Neural cell (in vitro differentiated cells): ENCODE results near the gene KRTAP1-3. TPM values are rescaled to one million over a fixed set of nuclear protein-coding genes. Genes with fewer than 3 reads are reported as not detected.

Experiments used
- H2AFZ ChIP-seq: fragments of 200-600, 300-800 bp; sonication (generic), shearing (Covaris generic); 2 replicates; pipeline ENCODE4 v1.6.0; 2014; ENCODE audit warnings: low read depth, mild to moderate bottlenecking, antibody characterized with exemption, low read length, moderate library complexity
- H3F3A ChIP-seq: fragments of 200-600 bp; shearing (Covaris generic); 2 replicates; pipeline ENCODE4 v1.6.1; 2016; ENCODE audit warnings: mild to moderate bottlenecking, moderate library complexity, mixed read lengths, antibody characterized with exemption, low read length; ENCODE audit not compliant: insufficient read depth, poor library complexity, severe bottlenecking
- H3K27ac ChIP-seq: fragments of 200-600, 300-800 bp; sonication (generic), shearing (Covaris generic); 2 replicates; pipeline ENCODE4 v1.5.1; 2014; ENCODE audit warnings: mild to moderate bottlenecking, low read length, moderate library complexity
- H3K27me3 ChIP-seq: fragments of 300-800, 200-600 bp; sonication (generic), shearing (Covaris generic); 2 replicates; pipeline ENCODE4 v1.6.0; 2014; ENCODE audit warnings: mild to moderate bottlenecking, low read depth, low read length, moderate library complexity; ENCODE audit not compliant: insufficient read depth
- H3K36me3 ChIP-seq: fragments of 300-800, 200-600 bp; sonication (generic), shearing (Covaris generic); 2 replicates; pipeline ENCODE4 v1.5.1; 2014; ENCODE audit warnings: mild to moderate bottlenecking, antibody characterized with exemption, low read length, moderate library complexity; ENCODE audit not compliant: insufficient read depth
- H3K4me2 ChIP-seq: fragments of 300-800, 200-600 bp; sonication (generic), shearing (Covaris generic); 2 replicates; pipeline ENCODE4 v1.6.0; 2014; ENCODE audit warnings: mild to moderate bottlenecking, low read length
- H3K4me3 ChIP-seq: fragments of 300-800, 200-600 bp; sonication (generic), shearing (Covaris generic); 2 replicates; pipeline ENCODE4 v1.5.1; 2014; ENCODE audit warnings: mild to moderate bottlenecking, low read length, moderate library complexity
- H3K79me2 ChIP-seq: fragments of 200-600 bp; shearing (Covaris generic); replicated peaks from 2 replicates; pipeline ENCODE4 v1.6.0; 2014; ENCODE audit warnings: mild to moderate bottlenecking, low read length, moderate library complexity; ENCODE audit not compliant: insufficient read depth
- H3K9ac ChIP-seq: fragments of 300-800, 200-600 bp; sonication (generic), shearing (Covaris generic); 2 replicates; pipeline ENCODE4 v1.6.1; 2016; ENCODE audit warnings: mild to moderate bottlenecking, low read length, mixed read lengths
- H3K9me2 ChIP-seq: fragments of 200-600 bp; shearing (Covaris generic); 2 replicates; pipeline ENCODE4 v1.6.1; 2016; ENCODE audit warnings: mild to moderate bottlenecking, low read length, mixed read lengths; ENCODE audit not compliant: insufficient read depth
- H3K9me3 ChIP-seq: fragments of 200-600, 300-800 bp; sonication (generic), shearing (Covaris generic); 2 replicates; pipeline ENCODE4 v1.6.1; 2016; ENCODE audit warnings: mild to moderate bottlenecking, mixed run types, low read length, moderate library complexity, mixed read lengths
- H4K20me1 ChIP-seq: fragments of 200-600 bp; shearing (Covaris generic); 2 replicates; pipeline ENCODE4 v1.6.1; 2016; ENCODE audit warnings: mild to moderate bottlenecking, mixed run types; ENCODE audit not compliant: insufficient read depth
- EP300 ChIP-seq: fragments of 450-650 bp; conservative IDR thresholded peaks from 2 replicates; pipeline ENCODE4 v1.6.1; 2014; ENCODE audit warnings: antibody characterized with exemption, mild to moderate bottlenecking, moderate library complexity; ENCODE audit not compliant: poor library complexity, severe bottlenecking
- EZH2 ChIP-seq: fragments of 200-600, 300-800 bp; shearing (Covaris generic), sonication (generic); IDR thresholded peaks from 2 replicates; pipeline ENCODE4 v1.6.1; 2014; ENCODE audit warnings: antibody characterized with exemption, low read length, borderline replicate concordance, mild to moderate bottlenecking; ENCODE audit not compliant: insufficient read depth, poor library complexity, severe bottlenecking
- MXI1 ChIP-seq: fragments of 450-650 bp; conservative IDR thresholded peaks from 2 replicates; pipeline ENCODE4 v1.6.1; 2014; ENCODE audit warnings: antibody characterized with exemption, mild to moderate bottlenecking; ENCODE audit not compliant: poor library complexity, severe bottlenecking
- POLR2AphosphoS5 ChIP-seq: IDR thresholded peaks from 2 replicates; pipeline ENCODE4 v1.6.1; 2012
- RAD21 ChIP-seq: fragments of 450-650 bp; conservative IDR thresholded peaks from 2 replicates; pipeline ENCODE4 v1.6.1; 2014; ENCODE audit warnings: antibody characterized with exemption, mild to moderate bottlenecking, moderate library complexity
- REST ChIP-seq: IDR thresholded peaks from 2 replicates; pipeline ENCODE4 v1.6.1; 2012; ENCODE audit warnings: borderline replicate concordance
- SMC3 ChIP-seq: fragments of 450-650 bp; conservative IDR thresholded peaks from 2 replicates; pipeline ENCODE4 v1.6.1; 2014; ENCODE audit warnings: antibody characterized with exemption, mild to moderate bottlenecking, moderate library complexity; ENCODE audit not compliant: poor library complexity
- TAF1 ChIP-seq: IDR thresholded peaks from 2 replicates; pipeline ENCODE4 v1.6.1; 2012; ENCODE audit warnings: low read depth
- polyA plus RNA-seq: library from polyadenylated mRNA; depleted of rRNA; stranded (reverse); fragments of >200 nt; gene quantifications from 2 replicates; pipeline ENCODE4 v1.2.3, GENCODE V29; 2014
- TF ChIP-seq, protein P1 (sequence below): fragments of 450-650 bp; IDR thresholded peaks from 2 replicates; pipeline ENCODE4 v1.5.1; 2014; ENCODE audit warnings: antibody characterized with exemption, mild to moderate bottlenecking, moderate library complexity; ENCODE audit not compliant: poor library complexity, severe bottlenecking

The KRTAP1-3 gene
- polyA plus RNA-seq, 1 donor from 2014 or later = not detected

DNA sequence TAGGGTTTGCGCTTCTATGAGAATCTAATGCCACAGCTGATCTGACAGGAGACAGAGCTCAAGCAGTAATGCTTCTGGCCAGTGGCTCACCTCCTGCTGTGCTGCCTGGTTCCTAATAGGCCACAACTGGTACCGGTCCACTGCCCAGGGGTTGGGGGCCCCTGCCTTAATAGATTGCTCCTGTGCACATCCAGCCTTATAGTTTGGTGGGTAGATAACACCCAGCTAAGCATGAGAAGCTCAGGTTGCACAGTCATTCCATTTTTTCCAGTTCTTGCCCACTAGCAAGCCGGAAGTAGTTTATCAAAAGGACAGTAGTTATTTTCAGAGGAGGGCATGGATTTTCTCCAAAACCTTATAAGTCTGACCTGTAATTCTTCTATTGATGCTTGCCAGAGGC, 15.3 kb downstream of the KRTAP1-3 start:
- H3K4me2 ChIP-seq = no peak overlapping the region
- no peaks in the 10 kb centered on the region for H3K27me3 ChIP-seq
- H3K9me3 ChIP-seq = no peaks in the 10 kb centered on the region
- H3K27ac ChIP-seq = no peak overlapping the region
- no peaks in the 10 kb centered on the region for H3K9me2 ChIP-seq
- H4K20me1 ChIP-seq = no peaks in the 10 kb centered on the region
- no peak overlapping the region for H3K4me3 ChIP-seq
- no peak overlapping the region for H2AFZ ChIP-seq
- no peak overlapping the region for H3K9ac ChIP-seq
- H3F3A ChIP-seq = no peaks in the 10 kb centered on the region
- no peaks in the 10 kb centered on the region for H3K79me2 ChIP-seq
- H3K36me3 ChIP-seq = no peaks in the 10 kb centered on the region
- no peak for TF ChIP-seq SMC3

GRCh38 chr17:41018541-41018940, 16.1 kb downstream of the KRTAP1-3 start:
- Histone ChIP-seq H3K27me3 (no peaks in the 10 kb centered on the region), H3K9me3 (no peaks in the 10 kb centered on the region), H3K9me2 (no peaks in the 10 kb centered on the region), H3K79me2 (no peaks in the 10 kb centered on the region), H3K27ac (no peak overlapping the region), H4K20me1 (no peaks in the 10 kb centered on the region), H2AFZ (no peak overlapping the region), H3F3A (no peaks in the 10 kb centered on the region), H3K4me3 (no peak overlapping the region), H3K36me3 (no peaks in the 10 kb centered on the region), H3K4me2 (no peak overlapping the region), H3K9ac (no peak overlapping the region)
- TF ChIP-seq POLR2AphosphoS5 = no peak
- no peak for TF ChIP-seq SMC3
- no peak for TF ChIP-seq RAD21
- TF ChIP-seq, protein P1, sequence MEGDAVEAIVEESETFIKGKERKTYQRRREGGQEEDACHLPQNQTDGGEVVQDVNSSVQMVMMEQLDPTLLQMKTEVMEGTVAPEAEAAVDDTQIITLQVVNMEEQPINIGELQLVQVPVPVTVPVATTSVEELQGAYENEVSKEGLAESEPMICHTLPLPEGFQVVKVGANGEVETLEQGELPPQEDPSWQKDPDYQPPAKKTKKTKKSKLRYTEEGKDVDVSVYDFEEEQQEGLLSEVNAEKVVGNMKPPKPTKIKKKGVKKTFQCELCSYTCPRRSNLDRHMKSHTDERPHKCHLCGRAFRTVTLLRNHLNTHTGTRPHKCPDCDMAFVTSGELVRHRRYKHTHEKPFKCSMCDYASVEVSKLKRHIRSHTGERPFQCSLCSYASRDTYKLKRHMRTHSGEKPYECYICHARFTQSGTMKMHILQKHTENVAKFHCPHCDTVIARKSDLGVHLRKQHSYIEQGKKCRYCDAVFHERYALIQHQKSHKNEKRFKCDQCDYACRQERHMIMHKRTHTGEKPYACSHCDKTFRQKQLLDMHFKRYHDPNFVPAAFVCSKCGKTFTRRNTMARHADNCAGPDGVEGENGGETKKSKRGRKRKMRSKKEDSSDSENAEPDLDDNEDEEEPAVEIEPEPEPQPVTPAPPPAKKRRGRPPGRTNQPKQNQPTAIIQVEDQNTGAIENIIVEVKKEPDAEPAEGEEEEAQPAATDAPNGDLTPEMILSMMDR = no peak
- TF ChIP-seq MXI1 = no peak
- TF ChIP-seq TAF1 = no peak
- TF ChIP-seq EP300 = no peak
- no peak for TF ChIP-seq REST
- TF ChIP-seq EZH2 = no peak

GRCh38 chr17:41016578-41017215, 18.0 kb downstream of the KRTAP1-3 start:
- Histone ChIP-seq H3F3A (no peaks in the 10 kb centered on the region), H2AFZ (no peak overlapping the region), H3K4me2 (no peak overlapping the region), H4K20me1 (no peaks in the 10 kb centered on the region), H3K79me2 (no peaks in the 10 kb centered on the region), H3K4me3 (no peak overlapping the region), H3K9me2 (no peaks in the 10 kb centered on the region), H3K27me3 (no peaks in the 10 kb centered on the region), H3K9ac (no peak overlapping the region), H3K36me3 (no peaks in the 10 kb centered on the region), H3K27ac (no peak overlapping the region), H3K9me3 (no peaks in the 10 kb centered on the region)
- TF ChIP-seq RAD21 (no peak), EP300 (no peak), SMC3 (no peak), TAF1 (no peak), MXI1 (no peak)
- TF ChIP-seq, protein P1 = no peak
